ENCODE data around the gene SLC25A23. TPM values are rescaled to one million over a fixed set of nuclear protein-coding genes. Genes with fewer than 3 reads are reported as not detected.

SLC25A23 gene
- total and polyA plus RNA-seq, 2 experiments from 2014 or later, result 25.7 to 96.4 TPM

DNA sequence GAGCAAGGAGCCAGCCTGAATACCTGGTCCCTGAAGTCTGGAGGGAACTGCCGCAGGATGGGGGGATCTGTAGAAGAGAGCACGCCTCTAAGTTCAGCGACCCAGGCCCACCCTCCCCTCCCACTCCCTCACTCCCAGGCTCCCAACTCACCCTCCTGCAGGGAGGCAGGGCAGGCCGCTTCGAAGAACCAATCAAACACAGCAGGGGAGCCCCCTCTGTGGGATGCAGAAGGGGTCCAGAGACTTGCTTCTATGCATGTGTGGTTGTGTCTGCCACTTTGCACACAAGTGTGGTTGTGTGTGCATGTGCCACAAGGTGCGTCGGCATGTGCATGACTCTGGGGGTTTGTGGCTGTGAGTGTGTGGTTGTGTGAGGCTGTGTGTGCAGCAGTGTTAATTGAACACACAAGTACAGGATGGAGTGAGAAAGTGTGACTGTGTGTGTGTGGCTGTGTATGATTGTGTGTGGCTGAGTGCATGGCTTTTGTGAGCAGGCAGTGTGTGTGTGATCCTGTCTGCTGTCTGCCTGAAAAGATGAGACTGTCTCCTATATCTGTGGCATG lies 20.3 kb upstream of the SLC25A23 start:
- Histone ChIP-seq H3K36me3 (ENCODE audit: insufficient read depth) (no peaks in the 10 kb centered on the region), H3K9me2 (ENCODE audit: insufficient read depth) (no peaks in the 10 kb centered on the region), H3F3A (replicated peaks; ENCODE audit: low read depth) (no peaks in the 10 kb centered on the region), H3K4me3 (no peak overlapping the region), H3K4me1 (ENCODE audit: insufficient read depth) (peaks cover 7% of the 10 kb centered on the region), H2AFZ (no peak overlapping the region), H3K79me2 (replicated peaks; ENCODE audit: insufficient read depth) (no peaks in the 10 kb centered on the region), H4K20me1 (replicated peaks; ENCODE audit: insufficient read depth) (no peaks in the 10 kb centered on the region), H3K27me3 (ENCODE audit: insufficient read depth) (peaks cover 4% of the 10 kb centered on the region), H3K4me2 (no peak overlapping the region), H3K27ac (ENCODE audit: low read depth) (no peak overlapping the region)
- no peak for ATAC-seq
- peaks cover 12% of the 10 kb centered on the region; the same call in 2 of the 3 replicates for H3K4me1 Mint-ChIP-seq
- no peaks in the 10 kb centered on the region for H3K36me3 Mint-ChIP-seq (ENCODE audit: low read depth)
- H3K4me3 Mint-ChIP-seq, result no peak overlapping the region
- H3K27ac Mint-ChIP-seq, result no peak overlapping the region
- peaks cover 10% of the 10 kb centered on the region for H3K27me3 Mint-ChIP-seq (ENCODE audit: insufficient read depth, low read depth, poor library complexity)
- H3K9me3 Mint-ChIP-seq, result no peaks in the 10 kb centered on the region; the same call in 2 of the 3 replicates
- no peak for DNase-seq (ENCODE audit: low spot score)
- TF ChIP-seq, protein P1, sequence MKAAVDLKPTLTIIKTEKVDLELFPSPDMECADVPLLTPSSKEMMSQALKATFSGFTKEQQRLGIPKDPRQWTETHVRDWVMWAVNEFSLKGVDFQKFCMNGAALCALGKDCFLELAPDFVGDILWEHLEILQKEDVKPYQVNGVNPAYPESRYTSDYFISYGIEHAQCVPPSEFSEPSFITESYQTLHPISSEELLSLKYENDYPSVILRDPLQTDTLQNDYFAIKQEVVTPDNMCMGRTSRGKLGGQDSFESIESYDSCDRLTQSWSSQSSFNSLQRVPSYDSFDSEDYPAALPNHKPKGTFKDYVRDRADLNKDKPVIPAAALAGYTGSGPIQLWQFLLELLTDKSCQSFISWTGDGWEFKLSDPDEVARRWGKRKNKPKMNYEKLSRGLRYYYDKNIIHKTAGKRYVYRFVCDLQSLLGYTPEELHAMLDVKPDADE (IDR thresholded peaks at IDR 0.05), result no peak
- no peak for TF ChIP-seq CREB1 (CRISPR knock-in tag; IDR thresholded peaks at IDR 0.05; ENCODE audit: low read depth)
- TF ChIP-seq STAT1 (IDR thresholded peaks at IDR 0.05; ENCODE audit: unreplicated experiment), result no peak
- no peak for TF ChIP-seq POLR2AphosphoS5 (IDR thresholded peaks at IDR 0.05; ENCODE audit: low read depth)
- no peak for TF ChIP-seq JUNB (IDR thresholded peaks at IDR 0.05; ENCODE audit: unreplicated experiment)

DNA sequence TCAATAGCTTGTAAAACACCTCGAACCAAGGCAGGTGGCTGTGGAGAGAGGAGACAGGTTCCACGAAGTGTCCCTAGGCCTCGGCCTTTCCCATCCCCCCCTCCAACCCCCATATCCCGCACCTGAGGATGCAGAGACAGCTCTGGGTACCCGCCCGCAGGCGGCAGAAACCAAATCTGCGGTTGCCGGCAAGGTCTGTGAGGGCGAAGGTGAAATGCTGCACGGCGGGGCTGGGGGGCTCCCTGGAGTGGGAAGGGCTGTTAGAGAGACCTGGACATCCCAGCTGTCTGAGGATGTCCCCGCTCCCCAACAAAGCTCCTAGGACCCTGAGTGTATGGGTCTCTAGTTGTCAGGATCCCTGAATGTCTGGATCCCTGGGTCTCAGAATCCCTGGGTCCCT lies 19.2 kb upstream of the SLC25A23 start:
- H3F3A ChIP-seq (replicated peaks; ENCODE audit: low read depth), result no peaks in the 10 kb centered on the region
- H2AFZ ChIP-seq, result no peak overlapping the region
- Mint-ChIP-seq H3K9me3 (no peaks in the 10 kb centered on the region; the same call in 2 of the 3 replicates), H3K27ac (no peak overlapping the region), H3K27me3 (ENCODE audit: insufficient read depth, low read depth, poor library complexity) (peaks cover 11% of the 10 kb centered on the region), H3K4me3 (no peak overlapping the region), H3K36me3 (ENCODE audit: low read depth) (no peaks in the 10 kb centered on the region), H3K4me1 (peaks cover 12% of the 10 kb centered on the region; the same call in 2 of the 3 replicates)
- H3K4me2 ChIP-seq, result no peak overlapping the region
- H3K79me2 ChIP-seq (replicated peaks; ENCODE audit: insufficient read depth), result no peaks in the 10 kb centered on the region
- H3K4me3 ChIP-seq, result no peak overlapping the region
- peaks cover 14% of the 10 kb centered on the region for H3K27me3 ChIP-seq (ENCODE audit: insufficient read depth)
- DNase-seq (ENCODE audit: low spot score), result no peak
- no peaks in the 10 kb centered on the region for H3K9me2 ChIP-seq (ENCODE audit: insufficient read depth)
- no peak overlapping the region for H3K27ac ChIP-seq (ENCODE audit: low read depth)
- peaks cover 7% of the 10 kb centered on the region for H3K4me1 ChIP-seq (ENCODE audit: insufficient read depth)
- no peaks in the 10 kb centered on the region for H4K20me1 ChIP-seq (replicated peaks; ENCODE audit: insufficient read depth)
- ATAC-seq, result no peak
- H3K36me3 ChIP-seq (ENCODE audit: insufficient read depth), result no peaks in the 10 kb centered on the region
- TF ChIP-seq EZH2 (IDR thresholded peaks at IDR 0.05; ENCODE audit: low read depth, unreplicated experiment), result no peak
- no peak for TF ChIP-seq STAT1 (IDR thresholded peaks at IDR 0.05; ENCODE audit: unreplicated experiment)
- no peak for TF ChIP-seq NANOG (IDR thresholded peaks at IDR 0.05; ENCODE audit: borderline replicate concordance)
- TF ChIP-seq, protein P2, sequence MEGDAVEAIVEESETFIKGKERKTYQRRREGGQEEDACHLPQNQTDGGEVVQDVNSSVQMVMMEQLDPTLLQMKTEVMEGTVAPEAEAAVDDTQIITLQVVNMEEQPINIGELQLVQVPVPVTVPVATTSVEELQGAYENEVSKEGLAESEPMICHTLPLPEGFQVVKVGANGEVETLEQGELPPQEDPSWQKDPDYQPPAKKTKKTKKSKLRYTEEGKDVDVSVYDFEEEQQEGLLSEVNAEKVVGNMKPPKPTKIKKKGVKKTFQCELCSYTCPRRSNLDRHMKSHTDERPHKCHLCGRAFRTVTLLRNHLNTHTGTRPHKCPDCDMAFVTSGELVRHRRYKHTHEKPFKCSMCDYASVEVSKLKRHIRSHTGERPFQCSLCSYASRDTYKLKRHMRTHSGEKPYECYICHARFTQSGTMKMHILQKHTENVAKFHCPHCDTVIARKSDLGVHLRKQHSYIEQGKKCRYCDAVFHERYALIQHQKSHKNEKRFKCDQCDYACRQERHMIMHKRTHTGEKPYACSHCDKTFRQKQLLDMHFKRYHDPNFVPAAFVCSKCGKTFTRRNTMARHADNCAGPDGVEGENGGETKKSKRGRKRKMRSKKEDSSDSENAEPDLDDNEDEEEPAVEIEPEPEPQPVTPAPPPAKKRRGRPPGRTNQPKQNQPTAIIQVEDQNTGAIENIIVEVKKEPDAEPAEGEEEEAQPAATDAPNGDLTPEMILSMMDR (conservative IDR thresholded peaks at IDR 0.05; ENCODE audit: low read depth in 2 of 2), result no peak
- TF ChIP-seq, protein P3, sequence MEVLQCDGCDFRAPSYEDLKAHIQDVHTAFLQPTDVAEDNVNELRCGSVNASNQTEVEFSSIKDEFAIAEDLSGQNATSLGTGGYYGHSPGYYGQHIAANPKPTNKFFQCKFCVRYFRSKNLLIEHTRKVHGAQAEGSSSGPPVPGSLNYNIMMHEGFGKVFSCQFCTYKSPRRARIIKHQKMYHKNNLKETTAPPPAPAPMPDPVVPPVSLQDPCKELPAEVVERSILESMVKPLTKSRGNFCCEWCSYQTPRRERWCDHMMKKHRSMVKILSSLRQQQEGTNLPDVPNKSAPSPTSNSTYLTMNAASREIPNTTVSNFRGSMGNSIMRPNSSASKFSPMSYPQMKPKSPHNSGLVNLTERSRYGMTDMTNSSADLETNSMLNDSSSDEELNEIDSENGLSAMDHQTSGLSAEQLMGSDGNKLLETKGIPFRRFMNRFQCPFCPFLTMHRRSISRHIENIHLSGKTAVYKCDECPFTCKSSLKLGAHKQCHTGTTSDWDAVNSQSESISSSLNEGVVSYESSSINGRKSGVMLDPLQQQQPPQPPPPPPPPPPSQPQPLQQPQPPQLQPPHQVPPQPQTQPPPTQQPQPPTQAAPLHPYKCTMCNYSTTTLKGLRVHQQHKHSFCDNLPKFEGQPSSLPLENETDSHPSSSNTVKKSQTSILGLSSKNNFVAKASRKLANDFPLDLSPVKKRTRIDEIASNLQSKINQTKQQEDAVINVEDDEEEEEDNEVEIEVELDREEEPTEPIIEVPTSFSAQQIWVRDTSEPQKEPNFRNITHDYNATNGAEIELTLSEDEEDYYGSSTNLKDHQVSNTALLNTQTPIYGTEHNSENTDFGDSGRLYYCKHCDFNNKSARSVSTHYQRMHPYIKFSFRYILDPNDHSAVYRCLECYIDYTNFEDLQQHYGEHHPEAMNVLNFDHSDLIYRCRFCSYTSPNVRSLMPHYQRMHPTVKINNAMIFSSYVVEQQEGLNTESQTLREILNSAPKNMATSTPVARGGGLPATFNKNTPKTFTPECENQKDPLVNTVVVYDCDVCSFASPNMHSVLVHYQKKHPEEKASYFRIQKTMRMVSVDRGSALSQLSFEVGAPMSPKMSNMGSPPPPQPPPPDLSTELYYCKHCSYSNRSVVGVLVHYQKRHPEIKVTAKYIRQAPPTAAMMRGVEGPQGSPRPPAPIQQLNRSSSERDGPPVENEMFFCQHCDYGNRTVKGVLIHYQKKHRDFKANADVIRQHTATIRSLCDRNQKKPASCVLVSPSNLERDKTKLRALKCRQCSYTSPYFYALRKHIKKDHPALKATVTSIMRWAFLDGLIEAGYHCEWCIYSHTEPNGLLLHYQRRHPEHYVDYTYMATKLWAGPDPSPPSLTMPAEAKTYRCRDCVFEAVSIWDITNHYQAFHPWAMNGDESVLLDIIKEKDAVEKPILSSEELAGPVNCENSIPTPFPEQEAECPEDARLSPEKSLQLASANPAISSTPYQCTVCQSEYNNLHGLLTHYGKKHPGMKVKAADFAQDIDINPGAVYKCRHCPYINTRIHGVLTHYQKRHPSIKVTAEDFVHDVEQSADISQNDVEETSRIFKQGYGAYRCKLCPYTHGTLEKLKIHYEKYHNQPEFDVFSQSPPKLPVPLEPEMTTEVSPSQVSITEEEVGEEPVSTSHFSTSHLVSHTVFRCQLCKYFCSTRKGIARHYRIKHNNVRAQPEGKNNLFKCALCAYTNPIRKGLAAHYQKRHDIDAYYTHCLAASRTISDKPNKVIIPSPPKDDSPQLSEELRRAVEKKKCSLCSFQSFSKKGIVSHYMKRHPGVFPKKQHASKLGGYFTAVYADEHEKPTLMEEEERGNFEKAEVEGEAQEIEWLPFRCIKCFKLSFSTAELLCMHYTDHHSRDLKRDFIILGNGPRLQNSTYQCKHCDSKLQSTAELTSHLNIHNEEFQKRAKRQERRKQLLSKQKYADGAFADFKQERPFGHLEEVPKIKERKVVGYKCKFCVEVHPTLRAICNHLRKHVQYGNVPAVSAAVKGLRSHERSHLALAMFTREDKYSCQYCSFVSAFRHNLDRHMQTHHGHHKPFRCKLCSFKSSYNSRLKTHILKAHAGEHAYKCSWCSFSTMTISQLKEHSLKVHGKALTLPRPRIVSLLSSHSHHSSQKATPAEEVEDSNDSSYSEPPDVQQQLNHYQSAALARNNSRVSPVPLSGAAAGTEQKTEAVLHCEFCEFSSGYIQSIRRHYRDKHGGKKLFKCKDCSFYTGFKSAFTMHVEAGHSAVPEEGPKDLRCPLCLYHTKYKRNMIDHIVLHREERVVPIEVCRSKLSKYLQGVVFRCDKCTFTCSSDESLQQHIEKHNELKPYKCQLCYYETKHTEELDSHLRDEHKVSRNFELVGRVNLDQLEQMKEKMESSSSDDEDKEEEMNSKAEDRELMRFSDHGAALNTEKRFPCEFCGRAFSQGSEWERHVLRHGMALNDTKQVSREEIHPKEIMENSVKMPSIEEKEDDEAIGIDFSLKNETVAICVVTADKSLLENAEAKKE (CRISPR knock-in tag; IDR thresholded peaks at IDR 0.05), result no peak
- no peak for TF ChIP-seq CREB1 (CRISPR knock-in tag; IDR thresholded peaks at IDR 0.05; ENCODE audit: low read depth)
